Measurements from ENCODE around the gene CNTNAP2. TPM values are rescaled to one million over a fixed set of nuclear protein-coding genes. Genes with fewer than 3 reads are reported as not detected.
"Not testable (repeated sequence)": the region's sequence is repeated elsewhere in the genome, so short reads cannot be mapped to it uniquely, and the experiment has no call there.

CNTNAP2 gene
- total RNA-seq, 1 donor from 2014 or later, result 0.59 TPM

- ATAC-seq (no peak), DNase-seq (no peak)
- Histone ChIP-seq H3K9me3 (no peaks in the 10 kb centered on the region), H3K36me3 (no peaks in the 10 kb centered on the region), H3K27ac (no peak overlapping the region), H3K4me1 (no peaks in the 10 kb centered on the region), H3K27me3 (ENCODE audit: low read depth) (no peaks in the 10 kb centered on the region), H3K4me3 (no peak overlapping the region)
- intact Hi-C loops (cut with DNase I), result no loop called here
- TF ChIP-seq CTCF (IDR thresholded peaks at IDR 0.05), result no peak
Observed at GRCh38 chr7:148296994-148297644, 2180.5 kb downstream of the CNTNAP2 start.

GRCh38 chr7:148298768-148299167 is 2182.2 kb downstream of the CNTNAP2 start:
- DNase-seq; H3K4me1 ChIP-seq; H3K4me3 ChIP-seq; H3K9me3 ChIP-seq; intact Hi-C loops (cut with DNase I); ATAC-seq; H3K27ac ChIP-seq; H3K36me3 ChIP-seq; H3K27me3 ChIP-seq (ENCODE audit: low read depth): not testable (repeated sequence)

GRCh38 chr7:148299350-148300276 is 2183.0 kb downstream of the CNTNAP2 start:
- ATAC-seq (no peak), DNase-seq (no peak)
- intact Hi-C loops (cut with DNase I), result no loop called here
- no peak overlapping the region for H3K4me3 ChIP-seq
- no peaks in the 10 kb centered on the region for H3K9me3 ChIP-seq
- no peaks in the 10 kb centered on the region for H3K27me3 ChIP-seq (ENCODE audit: low read depth)
- H3K4me1 ChIP-seq, result no peaks in the 10 kb centered on the region
- no peak overlapping the region for H3K27ac ChIP-seq
- H3K36me3 ChIP-seq, result no peaks in the 10 kb centered on the region
- no peak for TF ChIP-seq CTCF (IDR thresholded peaks at IDR 0.05)

- not testable (repeated sequence) for H3K27me3 ChIP-seq (ENCODE audit: low read depth); ATAC-seq
Observed at GRCh38 chr7:148302436-148302835, 2185.8 kb downstream of the CNTNAP2 start.

GRCh38 chr7:148303295-148304082 is 2186.9 kb downstream of the CNTNAP2 start:
- ATAC-seq (peak in 1 of 2 donors; percentile 21), DNase-seq (no peak)
- H3K4me1 ChIP-seq, result no peaks in the 10 kb centered on the region
- no peaks in the 10 kb centered on the region for H3K36me3 ChIP-seq
- H3K4me3 ChIP-seq, result no peak overlapping the region
- no peak for TF ChIP-seq CTCF (IDR thresholded peaks at IDR 0.05)
- no peaks in the 10 kb centered on the region for H3K9me3 ChIP-seq
- H3K27ac ChIP-seq, result no peak overlapping the region
- intact Hi-C loops (cut with DNase I), result no loop called here
- H3K27me3 ChIP-seq (ENCODE audit: low read depth), result no peaks in the 10 kb centered on the region

More at GRCh38 chr7:148302436-148302835, 2185.8 kb downstream of the CNTNAP2 start:
- H3K4me3 ChIP-seq; intact Hi-C loops (cut with DNase I); H3K4me1 ChIP-seq; H3K27ac ChIP-seq; H3K36me3 ChIP-seq; DNase-seq; H3K9me3 ChIP-seq: not testable (repeated sequence)

GRCh38 chr7:148304083-148304335 is 2187.4 kb downstream of the CNTNAP2 start:
- H3K27ac ChIP-seq, result no peak overlapping the region
- no peak for TF ChIP-seq CTCF (IDR thresholded peaks at IDR 0.05)
- intact Hi-C loops (cut with DNase I), result no loop called here
- no peaks in the 10 kb centered on the region for H3K27me3 ChIP-seq (ENCODE audit: low read depth)
- DNase-seq, result no peak
- no peaks in the 10 kb centered on the region for H3K36me3 ChIP-seq
- no peak overlapping the region for H3K4me3 ChIP-seq
- ATAC-seq, result no peak
- no peaks in the 10 kb centered on the region for H3K4me1 ChIP-seq
- no peaks in the 10 kb centered on the region for H3K9me3 ChIP-seq

All from lower lobe of right lung (tissue), 2 donors.